ENCODE measurements around the gene TMED6. TPM values are rescaled to one million over a fixed set of nuclear protein-coding genes. Genes with fewer than 3 reads are reported as not detected.
"Not testable (repeated sequence)": the region's sequence is repeated elsewhere in the genome, so short reads cannot be mapped to it uniquely, and the experiment has no call there.

TMED6 gene
- total RNA-seq, 1 donor from 2014 or later = not detected

DNA sequence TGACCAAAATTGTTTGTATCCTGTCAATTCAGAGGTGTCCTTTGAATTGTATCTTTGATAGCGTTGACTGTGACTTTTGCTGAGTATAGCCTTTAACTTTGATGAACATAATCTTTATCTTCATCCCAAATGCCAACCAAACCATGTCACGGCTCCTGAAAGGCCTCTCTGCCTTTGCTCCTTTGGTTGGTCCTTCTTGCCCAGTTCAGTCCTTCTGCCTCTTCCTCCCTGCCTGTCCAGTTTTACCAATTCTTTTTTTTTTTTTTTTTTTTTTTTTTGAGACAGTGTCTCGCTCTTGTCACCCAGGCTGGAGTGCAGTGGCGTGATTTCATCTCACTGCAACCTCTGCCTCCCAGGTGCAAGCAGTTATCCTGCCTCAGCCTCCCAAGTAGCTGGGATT, 53.3 kb downstream of the TMED6 start:
- no peak for DNase-seq

DNA sequence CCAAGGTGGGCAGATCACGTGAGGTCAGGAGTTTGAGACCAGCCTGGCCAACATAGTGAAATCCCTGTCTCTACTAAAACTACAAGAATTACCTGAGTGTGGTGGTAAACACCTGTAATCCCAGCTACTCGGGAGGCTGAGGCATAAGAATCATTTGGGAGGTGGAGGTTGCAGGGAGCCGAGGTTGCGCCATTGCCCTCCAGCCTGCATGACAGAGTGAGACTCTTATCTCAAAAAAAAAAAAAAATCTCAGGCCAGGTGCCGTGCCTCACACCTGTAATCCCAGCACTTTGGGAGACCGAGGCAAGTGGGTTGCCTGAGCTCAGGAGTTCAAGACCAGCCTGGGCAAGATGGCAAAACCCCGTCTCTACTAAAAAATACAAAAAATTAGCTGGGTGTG, 54.8 kb downstream of the TMED6 start:
- DNase-seq = not testable (repeated sequence)

DNA sequence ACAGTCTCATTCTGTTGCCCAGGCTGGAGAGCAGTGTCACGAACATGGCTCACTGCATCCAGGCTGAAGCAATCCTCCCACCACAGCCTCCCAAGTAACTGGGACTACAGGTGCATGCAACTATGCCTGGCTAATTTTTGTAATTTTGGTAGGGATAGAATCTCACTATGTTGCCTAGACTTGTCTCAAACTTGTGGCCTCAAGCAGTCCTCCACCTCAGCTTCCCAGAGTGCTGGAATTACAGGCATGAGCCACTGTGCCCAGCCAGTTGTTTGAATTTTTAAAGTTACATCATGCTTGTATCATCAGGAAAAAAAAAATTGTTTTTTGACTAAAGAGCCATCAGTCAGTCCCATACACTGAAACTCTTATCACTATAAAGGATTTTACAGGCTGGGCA, 57.5 kb downstream of the TMED6 start:
- no peak for DNase-seq

DNA sequence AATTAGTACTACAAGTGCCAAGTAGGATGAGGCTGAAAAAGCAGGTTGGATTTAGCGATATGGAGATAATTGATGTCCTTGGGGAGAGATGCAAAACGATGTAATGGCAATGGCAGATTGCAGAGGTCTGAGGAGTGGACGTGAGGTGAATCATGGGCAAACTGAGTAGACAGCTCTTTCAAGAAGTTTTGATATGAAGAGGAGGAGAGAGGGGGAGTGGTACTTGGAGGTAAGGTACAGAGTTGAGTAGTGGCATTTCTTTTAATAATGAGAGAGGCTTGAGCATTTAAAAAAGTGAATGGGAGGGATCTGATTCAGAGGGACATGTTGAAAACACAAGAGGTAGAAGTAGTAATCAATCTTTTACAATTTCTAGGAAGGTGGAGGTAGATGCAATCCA, 58.2 kb downstream of the TMED6 start:
- no peak for DNase-seq

Other genes starting within 250 kb of the TMED6 start
- gene HAS3, start 246.1 kb downstream of the TMED6 start, total RNA-seq = 9.9 TPM
- gene CHTF8, start 219.2 kb downstream of the TMED6 start, total RNA-seq = 44.8 TPM
- gene UTP4, start 219.1 kb downstream of the TMED6 start, total RNA-seq = 19.1 TPM
- 33.8 TPM for gene SNTB2, start 164.6 kb downstream of the TMED6 start, total RNA-seq
- gene VPS4A, start 40.4 kb downstream of the TMED6 start, total RNA-seq = 17.9 TPM
- gene PDF, start 21.2 kb downstream of the TMED6 start, total RNA-seq = 8.9 TPM
- 20.0 TPM for gene COG8, start 12.2 kb downstream of the TMED6 start, total RNA-seq
- gene NIP7, start 12.0 kb downstream of the TMED6 start, total RNA-seq = 16.7 TPM
- 29.9 TPM for gene TERF2, start 34.2 kb upstream of the TMED6 start, total RNA-seq
- 34.9 TPM for gene CYB5B, start 72.8 kb upstream of the TMED6 start, total RNA-seq
- 43.1 TPM for gene NFAT5, start 214.2 kb upstream of the TMED6 start, total RNA-seq